Astrocyte (in vitro differentiated cells and primary cell): Measurements from ENCODE around the gene GSS. TPM values are rescaled to one million over a fixed set of nuclear protein-coding genes. Genes with fewer than 3 reads are reported as not detected.
A peak's percentile ranks its signal among the peaks of the same experiment; 100 is the strongest.

Experiments
- DNase-seq: peaks from one replicate; pipeline ENCODE4 v3.0.0-alpha.2; 2010; ENCODE audit warnings: low read depth
- FAIRE-seq: peaks from 2 replicates; lab custom pipeline; 2011; peaks lifted over from hg19 to GRCh38; lab: Jason Lieb, UNC
- H2AFZ ChIP-seq: 2 replicates; pipeline ENCODE4 v1.6.0; 2012; ENCODE audit warnings: low read depth, low read length, inconsistent platforms
- H3K27ac ChIP-seq: 2 replicates; pipeline ENCODE4 v1.5.1; 2011; ENCODE audit warnings: low read depth, low read length, inconsistent platforms
- H3K27me3 ChIP-seq: 2 replicates; pipeline ENCODE4 v1.6.0; 2011; ENCODE audit warnings: low read length, inconsistent platforms; ENCODE audit not compliant: insufficient read depth
- H3K36me3 ChIP-seq: 2 replicates; pipeline ENCODE4 v1.5.1; 2011; ENCODE audit warnings: low read length, inconsistent platforms; ENCODE audit not compliant: insufficient read depth
- H3K4me1 ChIP-seq: 2 replicates; pipeline ENCODE4 v1.5.1; 2011; ENCODE audit warnings: low read length, inconsistent platforms; ENCODE audit not compliant: insufficient read depth
- H3K4me2 ChIP-seq: 2 replicates; pipeline ENCODE4 v1.6.0; 2012; ENCODE audit warnings: low read length, inconsistent platforms
- H3K4me3 ChIP-seq: 2 replicates; pipeline ENCODE4 v1.5.1; 2011; ENCODE audit warnings: low read depth, mild to moderate bottlenecking, low read length, inconsistent platforms; ENCODE audit not compliant: insufficient read depth
- H3K79me2 ChIP-seq: 2 replicates; pipeline ENCODE4 v1.6.0; 2012; ENCODE audit warnings: mild to moderate bottlenecking, low read length, inconsistent platforms; ENCODE audit not compliant: insufficient read depth
- H3K9ac ChIP-seq: 2 replicates; pipeline ENCODE4 v1.6.0; 2012; ENCODE audit warnings: mild to moderate bottlenecking, low read length, inconsistent platforms
- H3K9me3 ChIP-seq: 2 replicates; pipeline ENCODE4 v1.5.1; 2012; ENCODE audit warnings: low read depth, mild to moderate bottlenecking, low read length, inconsistent platforms; ENCODE audit not compliant: insufficient read depth
- H4K20me1 ChIP-seq: 2 replicates; pipeline ENCODE4 v1.6.0; 2012; ENCODE audit warnings: low read length, inconsistent platforms; ENCODE audit not compliant: insufficient read depth
- H3K27ac Mint-ChIP-seq: one replicate; pipeline ENCODE4 v1.8.0; 2021; ENCODE audit warnings: mild to moderate bottlenecking, mixed read lengths; ENCODE audit not compliant: unreplicated experiment
- H3K27me3 Mint-ChIP-seq: one replicate; pipeline ENCODE4 v1.8.0; 2021; ENCODE audit warnings: low read depth, mixed read lengths; ENCODE audit not compliant: unreplicated experiment
- H3K36me3 Mint-ChIP-seq: one replicate; pipeline ENCODE4 v1.8.0; 2021; ENCODE audit warnings: low read depth, mixed read lengths; ENCODE audit not compliant: unreplicated experiment
- H3K4me1 Mint-ChIP-seq: one replicate; pipeline ENCODE4 v1.8.0; 2021; ENCODE audit warnings: low read depth, mixed read lengths; ENCODE audit not compliant: unreplicated experiment
- H3K4me3 Mint-ChIP-seq: one replicate; pipeline ENCODE4 v1.8.0; 2021; ENCODE audit warnings: mild to moderate bottlenecking, moderate library complexity, mixed read lengths; ENCODE audit not compliant: unreplicated experiment
- H3K9me3 Mint-ChIP-seq: one replicate; pipeline ENCODE4 v1.8.0; 2021; ENCODE audit warnings: mild to moderate bottlenecking, mixed read lengths; ENCODE audit not compliant: unreplicated experiment
- EZH2 ChIP-seq: IDR thresholded peaks from 2 replicates; pipeline ENCODE4 v1.6.1; 2012; ENCODE audit warnings: mild to moderate bottlenecking, low read length, inconsistent platforms; ENCODE audit not compliant: insufficient read depth
- total RNA-seq: library from RNA; stranded (reverse); gene quantifications from 2 replicates; pipeline ENCODE4 v1.2.1, GENCODE V29; 2021
- TF ChIP-seq, protein P1 (sequence below): IDR thresholded peaks from 2 replicates; pipeline ENCODE4 v1.5.1; 2011; ENCODE audit warnings: low read depth, mild to moderate bottlenecking, inconsistent platforms, low read length, moderate library complexity; ENCODE audit not compliant: insufficient read depth

The GSS gene
- total RNA-seq, 1 donor from 2014 or later = 44.6 TPM

DNA sequence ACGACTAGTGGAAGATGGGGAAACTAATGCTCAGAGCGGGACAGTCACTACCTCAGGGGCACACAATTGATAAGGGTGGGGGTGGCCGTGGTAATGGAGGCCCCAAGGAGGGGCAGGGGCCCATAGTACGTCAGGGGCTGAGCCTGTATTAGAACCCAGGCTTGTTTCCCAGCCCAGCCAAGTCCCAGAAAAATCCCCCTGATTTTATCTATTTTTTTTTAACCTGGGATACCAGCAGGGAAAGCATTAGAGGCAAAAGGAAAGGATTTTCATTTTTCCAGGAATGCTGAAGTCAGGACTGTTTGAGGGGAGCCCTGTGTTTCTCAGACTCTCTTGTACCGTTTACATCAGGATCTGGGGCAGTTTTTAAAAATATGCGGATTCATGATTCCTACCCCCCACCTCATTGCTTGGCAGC is 444 bp upstream of the GSS start:
- Histone ChIP-seq H3K4me3 (peak overlapping the region; percentile 77), H2AFZ (peak overlapping the region; percentile 76), H3K27ac (peak overlapping the region; percentile 88), H3K4me1 (peaks cover 17% of the 10 kb centered on the region), H3K27me3 (no peaks in the 10 kb centered on the region), H3K4me2 (peak overlapping the region; percentile 94), H3K79me2 (peaks cover 11% of the 10 kb centered on the region), H4K20me1 (no peaks in the 10 kb centered on the region), H3K9me3 (no peaks in the 10 kb centered on the region), H3K9ac (peak overlapping the region; percentile 90), H3K36me3 (no peaks in the 10 kb centered on the region)
- DNase-seq (no peak), FAIRE-seq (no peak)
- H3K9me3 Mint-ChIP-seq = peaks cover 16% of the 10 kb centered on the region
- peak overlapping the region; percentile 98 for H3K27ac Mint-ChIP-seq
- H3K4me3 Mint-ChIP-seq = peak overlapping the region; percentile 97
- peaks cover 9% of the 10 kb centered on the region for H3K36me3 Mint-ChIP-seq
- H3K4me1 Mint-ChIP-seq = peaks cover 15% of the 10 kb centered on the region
- peaks cover 7% of the 10 kb centered on the region for H3K27me3 Mint-ChIP-seq
- TF ChIP-seq EZH2 = no peak
- TF ChIP-seq, protein P1, sequence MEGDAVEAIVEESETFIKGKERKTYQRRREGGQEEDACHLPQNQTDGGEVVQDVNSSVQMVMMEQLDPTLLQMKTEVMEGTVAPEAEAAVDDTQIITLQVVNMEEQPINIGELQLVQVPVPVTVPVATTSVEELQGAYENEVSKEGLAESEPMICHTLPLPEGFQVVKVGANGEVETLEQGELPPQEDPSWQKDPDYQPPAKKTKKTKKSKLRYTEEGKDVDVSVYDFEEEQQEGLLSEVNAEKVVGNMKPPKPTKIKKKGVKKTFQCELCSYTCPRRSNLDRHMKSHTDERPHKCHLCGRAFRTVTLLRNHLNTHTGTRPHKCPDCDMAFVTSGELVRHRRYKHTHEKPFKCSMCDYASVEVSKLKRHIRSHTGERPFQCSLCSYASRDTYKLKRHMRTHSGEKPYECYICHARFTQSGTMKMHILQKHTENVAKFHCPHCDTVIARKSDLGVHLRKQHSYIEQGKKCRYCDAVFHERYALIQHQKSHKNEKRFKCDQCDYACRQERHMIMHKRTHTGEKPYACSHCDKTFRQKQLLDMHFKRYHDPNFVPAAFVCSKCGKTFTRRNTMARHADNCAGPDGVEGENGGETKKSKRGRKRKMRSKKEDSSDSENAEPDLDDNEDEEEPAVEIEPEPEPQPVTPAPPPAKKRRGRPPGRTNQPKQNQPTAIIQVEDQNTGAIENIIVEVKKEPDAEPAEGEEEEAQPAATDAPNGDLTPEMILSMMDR = no peak

DNA sequence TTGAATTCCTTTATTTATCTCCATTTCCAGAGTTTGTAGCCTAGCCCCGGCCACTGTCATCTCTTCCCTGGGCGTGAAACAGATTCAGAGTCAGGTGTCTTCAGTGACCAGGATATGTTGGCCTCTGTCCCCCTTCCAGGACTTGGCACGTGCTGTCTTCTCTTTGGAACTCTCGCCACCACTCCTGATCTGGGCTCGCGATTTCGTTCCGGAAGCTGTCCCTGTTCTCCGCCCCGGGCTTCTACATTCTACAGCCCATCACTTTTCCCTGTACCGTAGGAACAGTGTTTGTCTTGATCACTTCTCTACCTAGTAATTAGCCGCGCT is 739 bp downstream of the GSS start:
- Histone ChIP-seq H4K20me1 (no peaks in the 10 kb centered on the region), H3K4me2 (peak overlapping the region; percentile 94), H3K4me1 (peaks cover 17% of the 10 kb centered on the region), H3K9ac (peak overlapping the region; percentile 90), H3K4me3 (peak overlapping the region; percentile 77), H2AFZ (peak overlapping the region; percentile 76), H3K79me2 (peaks cover 11% of the 10 kb centered on the region), H3K27ac (peak overlapping the region; percentile 88), H3K36me3 (peaks cover 3% of the 10 kb centered on the region), H3K27me3 (no peaks in the 10 kb centered on the region), H3K9me3 (no peaks in the 10 kb centered on the region)
- Mint-ChIP-seq H3K9me3 (peaks cover 16% of the 10 kb centered on the region), H3K4me1 (peaks cover 16% of the 10 kb centered on the region), H3K27ac (peak overlapping the region; percentile 98), H3K36me3 (peaks cover 8% of the 10 kb centered on the region), H3K4me3 (peak overlapping the region; percentile 97), H3K27me3 (peaks cover 7% of the 10 kb centered on the region)
- TF ChIP-seq EZH2 = no peak
- TF ChIP-seq, protein P1 = no peak
- DNase-seq = peak; percentile 29
- FAIRE-seq = no peak

DNA sequence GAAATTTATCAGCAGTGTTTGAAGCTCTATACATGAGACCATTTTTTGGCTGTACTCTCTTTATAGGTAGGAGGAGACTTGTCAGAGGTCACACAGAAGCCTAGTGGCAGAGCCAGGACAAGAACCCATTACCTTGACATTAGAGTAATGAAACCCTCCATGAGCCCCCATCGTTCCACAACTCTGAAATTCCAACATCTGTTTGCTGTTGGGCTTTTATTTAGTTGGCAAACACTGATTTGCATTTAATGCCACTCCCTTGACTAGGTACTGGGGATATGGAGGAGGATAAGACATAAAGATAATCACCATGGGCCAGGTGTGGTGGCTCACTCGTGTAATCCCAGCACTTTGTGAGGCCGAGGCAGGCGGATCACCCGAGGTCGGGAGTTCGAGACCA is 1.6 kb downstream of the GSS start:
- Mint-ChIP-seq H3K27ac (no peak overlapping the region), H3K36me3 (peaks cover 9% of the 10 kb centered on the region), H3K4me1 (peaks cover 24% of the 10 kb centered on the region), H3K27me3 (peaks cover 6% of the 10 kb centered on the region), H3K9me3 (peaks cover 13% of the 10 kb centered on the region), H3K4me3 (no peak overlapping the region)
- no peak overlapping the region for H3K4me3 ChIP-seq
- H3K36me3 ChIP-seq = peaks cover 4% of the 10 kb centered on the region
- no peaks in the 10 kb centered on the region for H3K9me3 ChIP-seq
- no peak overlapping the region for H2AFZ ChIP-seq
- H3K27ac ChIP-seq = no peak overlapping the region
- H3K4me2 ChIP-seq = no peak overlapping the region
- FAIRE-seq (no peak), DNase-seq (no peak)
- no peaks in the 10 kb centered on the region for H3K27me3 ChIP-seq
- peaks cover 11% of the 10 kb centered on the region for H3K79me2 ChIP-seq
- peaks cover 17% of the 10 kb centered on the region for H3K4me1 ChIP-seq
- TF ChIP-seq, protein P1 = no peak
- no peak for TF ChIP-seq EZH2
- no peak overlapping the region for H3K9ac ChIP-seq
- H4K20me1 ChIP-seq = no peaks in the 10 kb centered on the region
